ENCODE results near the gene UGT1A3.

DNA sequence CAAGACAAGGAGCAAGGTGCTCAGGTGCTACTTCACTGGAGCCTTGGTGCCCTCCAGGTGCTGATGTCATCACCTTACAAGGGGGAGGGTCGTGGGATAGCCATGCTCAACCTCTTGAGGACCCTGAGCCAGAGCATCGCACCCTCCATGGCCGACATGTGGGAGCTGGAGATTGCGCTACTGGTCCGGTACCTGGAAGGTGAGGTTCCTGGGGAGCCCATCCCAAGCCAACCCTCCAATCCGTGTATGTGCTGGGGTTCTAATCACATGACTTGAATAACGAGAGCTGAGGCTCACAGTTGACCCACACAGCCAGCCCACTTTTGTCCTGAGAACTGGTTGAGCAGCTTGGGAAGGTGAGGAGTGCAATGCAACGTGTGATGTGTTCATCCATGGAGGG, 75.2 kb downstream of the UGT1A3 start:
- TF ChIP-seq, protein P1, sequence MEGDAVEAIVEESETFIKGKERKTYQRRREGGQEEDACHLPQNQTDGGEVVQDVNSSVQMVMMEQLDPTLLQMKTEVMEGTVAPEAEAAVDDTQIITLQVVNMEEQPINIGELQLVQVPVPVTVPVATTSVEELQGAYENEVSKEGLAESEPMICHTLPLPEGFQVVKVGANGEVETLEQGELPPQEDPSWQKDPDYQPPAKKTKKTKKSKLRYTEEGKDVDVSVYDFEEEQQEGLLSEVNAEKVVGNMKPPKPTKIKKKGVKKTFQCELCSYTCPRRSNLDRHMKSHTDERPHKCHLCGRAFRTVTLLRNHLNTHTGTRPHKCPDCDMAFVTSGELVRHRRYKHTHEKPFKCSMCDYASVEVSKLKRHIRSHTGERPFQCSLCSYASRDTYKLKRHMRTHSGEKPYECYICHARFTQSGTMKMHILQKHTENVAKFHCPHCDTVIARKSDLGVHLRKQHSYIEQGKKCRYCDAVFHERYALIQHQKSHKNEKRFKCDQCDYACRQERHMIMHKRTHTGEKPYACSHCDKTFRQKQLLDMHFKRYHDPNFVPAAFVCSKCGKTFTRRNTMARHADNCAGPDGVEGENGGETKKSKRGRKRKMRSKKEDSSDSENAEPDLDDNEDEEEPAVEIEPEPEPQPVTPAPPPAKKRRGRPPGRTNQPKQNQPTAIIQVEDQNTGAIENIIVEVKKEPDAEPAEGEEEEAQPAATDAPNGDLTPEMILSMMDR (optimal IDR thresholded peaks at IDR 0.05 in 1 of 3, IDR thresholded peaks at IDR 0.05 in 1 of 3, conservative IDR thresholded peaks at IDR 0.05 in 1 of 3; ENCODE audit: extremely low read depth in 1 of 3, insufficient read depth in 2 of 3, low read length in 3 of 3), result no peak
- TF ChIP-seq EZH2 (IDR thresholded peaks at IDR 0.05; ENCODE audit: low read length), result no peak
